K562 (cell line): ENCODE measurements around the gene PITPNC1.

Source experiments
- BCOR ChIP-seq: fragments of 450-650 bp; IDR thresholded peaks from 2 replicates; pipeline ENCODE4 v1.6.1; 2016
- CBX5 ChIP-seq: IDR thresholded peaks from 2 replicates; pipeline ENCODE4 v1.6.1; 2014; ENCODE audit warnings: low read depth, borderline replicate concordance
- DPF2 ChIP-seq: fragments of 450-650 bp; IDR thresholded peaks from 2 replicates; pipeline ENCODE4 v1.6.1; 2016
- FOXA1 ChIP-seq: fragments of 450-650 bp; IDR thresholded peaks from 2 replicates; pipeline ENCODE4 v1.6.1; 2016; ENCODE audit warnings: mild to moderate bottlenecking, borderline replicate concordance
- FOXJ3 ChIP-seq: sonication (generic); formaldehyde crosslinking; IDR thresholded peaks from 2 replicates; pipeline ENCODE4 v1.4.0; 2020; ENCODE audit warnings: mild to moderate bottlenecking, missing genetic modification reagents
- IRF1 ChIP-seq: sonication (generic); formaldehyde crosslinking; IDR thresholded peaks from 2 replicates; pipeline ENCODE4 v1.8.0; 2022; ENCODE audit warnings: missing genetic modification reagents, mild to moderate bottlenecking, borderline replicate concordance
- NFRKB ChIP-seq: fragments of 450-650 bp; IDR thresholded peaks from 2 replicates; pipeline ENCODE4 v1.6.1; 2016; ENCODE audit warnings: low read depth
- REST ChIP-seq, 2 experiments: fragments of 450-650 bp; formaldehyde crosslinking in 1 of 2; IDR thresholded peaks; 2 replicates each; pipeline versions ENCODE4 v1.4.0 to v1.6.1; 2014 to 2020; ENCODE audit warnings: mild to moderate bottlenecking in 2 of 2, borderline replicate concordance in 1 of 2, low read depth in 1 of 2
- SP1 ChIP-seq: sonication (generic); formaldehyde crosslinking; IDR thresholded peaks from 2 replicates; pipeline ENCODE4 v1.8.1; 2022; ENCODE audit warnings: mild to moderate bottlenecking, missing genetic modification reagents
- XRCC4 ChIP-seq: IDR thresholded peaks from one replicate; pipeline ENCODE4 v1.6.1; 2011; ENCODE audit not compliant: insufficient read depth, insufficient read length; ENCODE audit errors: extremely low read depth
- ZNF217 ChIP-seq: sonication (generic); formaldehyde crosslinking; IDR thresholded peaks from 2 replicates; pipeline ENCODE4 v1.8.0; 2022; ENCODE audit warnings: mild to moderate bottlenecking, missing genetic modification reagents
- ZNF274 ChIP-seq: IDR thresholded peaks from 2 replicates; pipeline ENCODE4 v1.6.1; 2011; ENCODE audit warnings: low read depth, mild to moderate bottlenecking, low read length, moderate library complexity, borderline replicate concordance

- no peak for TF ChIP-seq BCOR
- TF ChIP-seq REST (IDR thresholded peaks at IDR 0.05; ENCODE audit: borderline replicate concordance), result no peak
- no peak for TF ChIP-seq REST (CRISPR knock-in tag; IDR thresholded peaks at IDR 0.05; ENCODE audit: low read depth)
- no peak for TF ChIP-seq ZNF217 (CRISPR knock-in tag)
- TF ChIP-seq FOXA1, result no peak
- TF ChIP-seq IRF1 (CRISPR knock-in tag), result no peak
- TF ChIP-seq XRCC4, result no peak
- TF ChIP-seq DPF2, result no peak; the same call in 1 of the 2 replicates
- TF ChIP-seq NFRKB, result no peak
- no peak for TF ChIP-seq ZNF274
- no peak for TF ChIP-seq FOXJ3
- no peak for TF ChIP-seq SP1 (CRISPR knock-in tag)
- no peak for TF ChIP-seq CBX5
Measured at GRCh38 chr17:67364847-67365737, 12.0 kb upstream of the PITPNC1 start.
